Right cardiac atrium (tissue), 5 donors: ENCODE results near the gene CCDC191. TPM values are rescaled to one million over a fixed set of nuclear protein-coding genes. Genes with fewer than 3 reads are reported as not detected.
A peak's percentile ranks its signal among the peaks of the same experiment; 100 is the strongest.

Experiments used
- ATAC-seq, 2 donors: fragments of 200-7000 bp; cut with Tn5 transposase; one replicate each; pipeline versions ENCODE4 v1.8.0 to v1.9.1; 2020; ENCODE audit warnings: moderate library complexity in 2 of 2, mild to moderate bottlenecking in 1 of 2
- DNase-seq, 3 donors: peaks; one replicate each; pipeline ENCODE4 v3.0.0-alpha.2; 2020
- H3K27ac ChIP-seq: one replicate; pipeline ENCODE4 v1.5.1; 2013; ENCODE audit warnings: mild to moderate bottlenecking, low read length, control low read depth, moderate library complexity
- H3K27me3 ChIP-seq: one replicate; pipeline ENCODE4 v1.6.1; 2013; ENCODE audit not compliant: control insufficient read depth, insufficient read depth
- H3K4me1 ChIP-seq: one replicate; pipeline ENCODE4 v1.6.1; 2013; ENCODE audit warnings: low read length; ENCODE audit not compliant: control insufficient read depth, insufficient read depth
- H3K4me3 ChIP-seq: one replicate; pipeline ENCODE4 v1.5.1; 2013; ENCODE audit warnings: low read length, control low read depth
- H3K9me3 ChIP-seq: one replicate; pipeline ENCODE4 v1.6.1; 2013; ENCODE audit warnings: low read length; ENCODE audit not compliant: control insufficient read depth
- WGBS: extraction: QIAGEN DNeasy Blood & Tissue Kit; methylation state at CpG from one replicate; pipeline ENCODE4 v1.1.7; 2013; 5-methylcytosine and 5-hydroxymethylcytosine counted together
- intact Hi-C, 4 donors: fragments of 100-400 bp; cut with DNase I; formaldehyde crosslinking; loops; one replicate each; pipeline versions ENCODE4 v1.11.0 to v1.14.0; 2022 to 2023
- polyA plus RNA-seq: library from polyadenylated mRNA; stranded (reverse); fragments of 200-250 nt; gene quantifications from one replicate; pipeline ENCODE4 v1.2.3, GENCODE V29; 2013
- total RNA-seq, 4 donors: library from RNA; stranded (reverse); fragmentation: NEBNext Ultra II Directional; extraction: Animal tissue kit (Norgen Biotek cat#: 25700); gene quantifications; one replicate each; pipeline ENCODE4 v1.2.1, GENCODE V29; 2021
- donor health status: healthy with polysubstance abuse.
- donor health status: DM: no; HTN: yes; CAD: no.
- donor health status: DM: no; HTN: no; CAD: no.
- donor health status: DM: no; HTN: yes; CAD: no; lungs with severe emphysema.
- donor health status: DM: yes; HTN: yes; CAD: no.

Gene CCDC191
- total and polyA plus RNA-seq, 5 donors: 1.4 to 3.1 (median 2.3) TPM

DNA sequence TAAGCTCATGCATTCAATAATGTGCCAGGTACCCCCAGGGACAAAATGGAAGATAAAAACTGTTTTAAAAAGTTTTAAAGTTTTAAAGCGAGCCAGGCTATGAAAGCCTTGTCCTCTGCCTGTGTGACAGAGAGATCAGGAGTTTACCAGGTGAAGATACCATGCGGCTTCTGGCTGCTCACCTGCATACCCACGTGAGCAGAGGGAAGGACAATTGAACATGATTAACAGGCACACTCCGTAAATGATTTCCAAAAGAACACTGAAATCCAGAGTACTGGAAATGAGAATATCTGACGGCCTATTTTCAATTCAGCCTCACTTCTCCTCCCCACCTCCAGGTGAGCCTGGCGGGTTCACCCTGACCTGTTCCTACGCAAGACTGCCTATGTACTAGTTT is 42.1 kb downstream of the CCDC191 start:
- no peak for ATAC-seq
- intact Hi-C loops: no loop called here
- Histone ChIP-seq H3K27me3 (no peaks in the 10 kb centered on the region), H3K9me3 (no peaks in the 10 kb centered on the region), H3K27ac (no peak overlapping the region), H3K4me1 (no peaks in the 10 kb centered on the region), H3K4me3 (no peak overlapping the region)
- DNase-seq: no peak
- 93% methylated on average over 7 of the region's 7 CpGs for WGBS

GRCh38 chr3:114011059-114011797 is 45.1 kb downstream of the CCDC191 start:
- intact Hi-C loops: no loop called here
- no peak overlapping the region for H3K4me3 ChIP-seq
- DNase-seq: no peak
- no peaks in the 10 kb centered on the region for H3K9me3 ChIP-seq
- H3K27me3 ChIP-seq: no peaks in the 10 kb centered on the region
- H3K4me1 ChIP-seq: no peaks in the 10 kb centered on the region
- WGBS: 96% methylated on average over 2 of the region's 2 CpGs
- ATAC-seq: no peak
- H3K27ac ChIP-seq: no peak overlapping the region

DNA sequence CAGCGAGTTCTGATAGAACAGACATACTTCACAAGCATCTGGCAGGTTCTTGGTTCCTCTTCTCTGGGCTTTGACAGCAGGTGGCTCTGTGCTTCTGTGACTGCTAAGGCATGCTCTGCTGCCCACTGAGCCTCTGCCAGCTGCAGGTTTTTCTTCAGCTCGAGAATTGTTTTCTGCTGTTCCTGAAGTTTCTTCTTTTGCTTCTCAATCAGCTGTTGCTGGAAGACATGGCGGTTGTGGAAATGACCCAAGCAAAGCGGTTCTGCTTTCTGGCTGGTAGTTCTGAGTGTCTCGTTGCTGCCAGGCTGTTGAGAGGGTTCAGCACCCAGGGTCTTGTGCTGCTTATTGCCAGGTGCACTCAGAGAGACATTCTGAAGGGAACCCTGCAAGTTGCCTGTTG is 50.8 kb downstream of the CCDC191 start:
- Histone ChIP-seq H3K27me3 (no peaks in the 10 kb centered on the region), H3K9me3 (no peaks in the 10 kb centered on the region), H3K4me3 (no peak overlapping the region), H3K27ac (no peak overlapping the region), H3K4me1 (no peaks in the 10 kb centered on the region)
- intact Hi-C loops: no loop called here
- 94% methylated on average over 5 of the region's 5 CpGs for WGBS
- DNase-seq (no peak), ATAC-seq (no peak)

DNA sequence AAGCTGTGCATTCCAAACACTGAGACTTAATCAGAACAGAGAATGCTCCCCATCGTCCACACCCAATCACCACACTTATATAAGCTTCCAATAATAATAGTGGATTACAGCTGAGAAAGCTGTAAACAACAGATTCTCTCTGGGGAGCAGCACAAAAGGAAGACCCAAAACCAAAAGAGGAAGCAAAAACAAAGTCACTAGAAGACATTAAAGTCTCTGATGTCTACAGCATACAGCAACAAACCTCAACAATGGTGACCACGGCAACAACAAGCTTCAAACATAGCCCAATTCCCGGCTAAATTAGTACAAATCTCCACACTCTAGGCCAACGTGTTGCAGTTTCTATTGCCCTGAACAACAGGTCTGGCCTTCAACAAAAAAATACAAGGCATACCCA is 70.8 kb downstream of the CCDC191 start:
- DNase-seq (no peak), ATAC-seq (no peak)
- 53% methylated on average over 4 of the region's 4 CpGs for WGBS

DNA sequence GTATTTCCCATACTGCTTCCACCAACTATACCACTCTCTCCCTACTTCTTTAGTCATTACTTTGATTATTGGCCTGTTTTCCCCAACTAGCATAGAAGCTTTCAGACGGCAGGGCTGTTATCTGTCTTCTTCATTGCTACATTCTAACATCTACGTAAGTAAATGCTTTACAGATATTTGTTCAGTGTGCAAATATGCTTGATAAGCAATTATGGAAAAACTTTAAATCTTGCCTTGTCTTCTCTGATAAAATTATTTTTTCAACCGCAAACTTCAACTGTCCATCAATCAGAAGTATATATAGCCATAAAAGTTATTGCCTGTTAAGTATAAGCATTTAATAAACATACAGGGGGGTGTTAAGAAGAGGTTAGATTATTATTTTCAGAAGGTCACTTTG is 72.8 kb downstream of the CCDC191 start:
- H3K4me1 ChIP-seq: no peaks in the 10 kb centered on the region
- ATAC-seq (no peak), DNase-seq (no peak)
- WGBS: 85% methylated on average over 3 of the region's 3 CpGs
- no peak overlapping the region for H3K4me3 ChIP-seq
- no peaks in the 10 kb centered on the region for H3K9me3 ChIP-seq
- intact Hi-C loops: no loop called here
- H3K27me3 ChIP-seq: no peaks in the 10 kb centered on the region
- H3K27ac ChIP-seq: no peak overlapping the region

More for the DNA sequence above, 70.8 kb downstream of the CCDC191 start:
- Histone ChIP-seq H3K4me3 (no peak overlapping the region), H3K27me3 (no peaks in the 10 kb centered on the region), H3K4me1 (no peaks in the 10 kb centered on the region), H3K27ac (no peak overlapping the region), H3K9me3 (no peaks in the 10 kb centered on the region)
- intact Hi-C loops: no loop called here

GRCh38 chr3:113981803-113982202 is 74.5 kb downstream of the CCDC191 start:
- Histone ChIP-seq H3K27me3 (no peaks in the 10 kb centered on the region), H3K4me1 (no peaks in the 10 kb centered on the region), H3K9me3 (no peaks in the 10 kb centered on the region), H3K27ac (no peak overlapping the region), H3K4me3 (no peak overlapping the region)
- ATAC-seq (no peak), DNase-seq (no peak)
- intact Hi-C loops: no loop called here

GRCh38 chr3:113979916-113980315 is 76.4 kb downstream of the CCDC191 start:
- 81% methylated on average over 1 of the region's 1 CpG for WGBS
- intact Hi-C loops: no loop called here
- Histone ChIP-seq H3K27me3 (no peaks in the 10 kb centered on the region), H3K9me3 (no peaks in the 10 kb centered on the region), H3K4me3 (no peak overlapping the region), H3K27ac (no peak overlapping the region), H3K4me1 (no peaks in the 10 kb centered on the region)
- DNase-seq (no peak), ATAC-seq (no peak)

GRCh38 chr3:113977822-113978221 is 78.5 kb downstream of the CCDC191 start:
- no peak for DNase-seq

DNA sequence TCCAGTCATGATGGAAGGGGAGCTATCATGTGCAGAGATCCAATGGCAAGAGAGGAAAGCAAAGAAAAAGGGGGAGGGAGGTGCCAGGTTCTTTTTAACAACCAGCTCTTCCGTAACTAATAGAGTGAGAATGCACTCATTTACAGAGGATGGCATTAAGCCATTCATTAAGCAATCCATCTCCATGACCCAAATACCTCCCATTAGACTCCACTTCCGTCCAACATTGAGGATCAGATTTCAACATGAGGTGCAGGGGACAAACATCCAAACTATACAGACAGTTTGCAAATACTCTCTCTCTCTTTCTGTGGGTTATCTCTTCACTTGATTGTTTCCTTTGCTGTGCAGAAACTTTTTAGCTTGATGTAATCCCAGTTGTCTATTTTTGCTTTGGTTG is 87.3 kb downstream of the CCDC191 start:
- Histone ChIP-seq H3K27me3 (no peaks in the 10 kb centered on the region), H3K4me3 (no peak overlapping the region), H3K9me3 (no peaks in the 10 kb centered on the region), H3K4me1 (no peaks in the 10 kb centered on the region), H3K27ac (no peak overlapping the region)
- ATAC-seq (peak; percentile 47 to 48), DNase-seq (no peak)
- WGBS: 37% methylated on average over 2 of the region's 2 CpGs
- intact Hi-C loops: no loop called here

More at GRCh38 chr3:113977822-113978221, 78.5 kb downstream of the CCDC191 start:
- 91% methylated on average over 4 of the region's 4 CpGs for WGBS
- no peak overlapping the region for H3K4me3 ChIP-seq
- no peaks in the 10 kb centered on the region for H3K4me1 ChIP-seq
- intact Hi-C loops: no loop called here
- ATAC-seq: no peak
- H3K9me3 ChIP-seq: no peaks in the 10 kb centered on the region
- no peaks in the 10 kb centered on the region for H3K27me3 ChIP-seq
- no peak overlapping the region for H3K27ac ChIP-seq

- Histone ChIP-seq H3K4me3 (no peak overlapping the region), H3K4me1 (no peaks in the 10 kb centered on the region), H3K9me3 (no peaks in the 10 kb centered on the region), H3K27ac (no peak overlapping the region), H3K27me3 (no peaks in the 10 kb centered on the region)
- no peak for ATAC-seq
- DNase-seq: no peak
- intact Hi-C loops: no loop called here
- WGBS: 82% methylated on average over 2 of the region's 2 CpGs
Observed at GRCh38 chr3:113966172-113966571, 90.2 kb downstream of the CCDC191 start.

GRCh38 chr3:113963879-113964278 is 92.4 kb downstream of the CCDC191 start:
- intact Hi-C loops: no loop called here
- Histone ChIP-seq H3K4me3 (no peak overlapping the region), H3K27me3 (no peaks in the 10 kb centered on the region), H3K4me1 (no peaks in the 10 kb centered on the region), H3K27ac (no peak overlapping the region), H3K9me3 (no peaks in the 10 kb centered on the region)
- ATAC-seq (no peak), DNase-seq (no peak)
- 90% methylated on average over 3 of the region's 3 CpGs for WGBS
